ENCODE measurements around the gene RBMXL2. TPM values are rescaled to one million over a fixed set of nuclear protein-coding genes. Genes with fewer than 3 reads are reported as not detected.

RBMXL2 gene
- total RNA-seq, result 0.20 and 0.21 TPM in 2 replicates
- long read RNA-seq, result 0 reads

DNA sequence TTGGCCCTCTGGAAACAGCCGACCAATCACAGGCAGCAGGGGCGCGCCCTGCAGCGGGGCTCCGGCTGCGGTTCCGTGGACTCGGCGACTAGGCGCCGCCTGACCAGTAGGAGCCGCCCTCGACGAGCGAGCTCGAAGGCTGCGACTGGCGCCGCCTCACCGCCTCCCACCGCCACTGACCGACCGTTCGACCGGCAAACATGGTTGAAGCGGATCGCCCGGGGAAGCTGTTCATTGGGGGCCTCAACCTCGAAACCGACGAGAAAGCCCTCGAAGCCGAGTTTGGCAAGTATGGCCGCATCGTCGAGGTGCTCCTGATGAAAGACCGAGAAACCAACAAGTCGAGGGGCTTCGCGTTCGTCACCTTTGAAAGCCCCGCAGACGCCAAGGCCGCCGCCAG lies at the start of gene RBMXL2:
RBMXL2 (plus strand) TSS at position 78 of the 400 bp plus-strand sequence; CDS start at position 201, 123 bp downstream.
- H3K36me3 Mint-ChIP-seq (ENCODE audit: low read depth), result no peaks in the 10 kb centered on the region
- H3K9me3 Mint-ChIP-seq, result no peaks in the 10 kb centered on the region
- no peak for DNase-seq (ENCODE audit: low read depth, low spot score)
- H3K27me3 Mint-ChIP-seq (ENCODE audit: low read depth), result peaks cover 22% of the 10 kb centered on the region
- no peak within 1 kb of the TSS for H3K4me3 Mint-ChIP-seq
- no peak within 1 kb of the TSS for H3K27ac Mint-ChIP-seq (ENCODE audit: unreplicated experiment)
- no peaks in the 10 kb centered on the region for H3K4me1 Mint-ChIP-seq
- TF ChIP-seq, protein P1, sequence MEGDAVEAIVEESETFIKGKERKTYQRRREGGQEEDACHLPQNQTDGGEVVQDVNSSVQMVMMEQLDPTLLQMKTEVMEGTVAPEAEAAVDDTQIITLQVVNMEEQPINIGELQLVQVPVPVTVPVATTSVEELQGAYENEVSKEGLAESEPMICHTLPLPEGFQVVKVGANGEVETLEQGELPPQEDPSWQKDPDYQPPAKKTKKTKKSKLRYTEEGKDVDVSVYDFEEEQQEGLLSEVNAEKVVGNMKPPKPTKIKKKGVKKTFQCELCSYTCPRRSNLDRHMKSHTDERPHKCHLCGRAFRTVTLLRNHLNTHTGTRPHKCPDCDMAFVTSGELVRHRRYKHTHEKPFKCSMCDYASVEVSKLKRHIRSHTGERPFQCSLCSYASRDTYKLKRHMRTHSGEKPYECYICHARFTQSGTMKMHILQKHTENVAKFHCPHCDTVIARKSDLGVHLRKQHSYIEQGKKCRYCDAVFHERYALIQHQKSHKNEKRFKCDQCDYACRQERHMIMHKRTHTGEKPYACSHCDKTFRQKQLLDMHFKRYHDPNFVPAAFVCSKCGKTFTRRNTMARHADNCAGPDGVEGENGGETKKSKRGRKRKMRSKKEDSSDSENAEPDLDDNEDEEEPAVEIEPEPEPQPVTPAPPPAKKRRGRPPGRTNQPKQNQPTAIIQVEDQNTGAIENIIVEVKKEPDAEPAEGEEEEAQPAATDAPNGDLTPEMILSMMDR (conservative IDR thresholded peaks at IDR 0.05), result no peak

DNA sequence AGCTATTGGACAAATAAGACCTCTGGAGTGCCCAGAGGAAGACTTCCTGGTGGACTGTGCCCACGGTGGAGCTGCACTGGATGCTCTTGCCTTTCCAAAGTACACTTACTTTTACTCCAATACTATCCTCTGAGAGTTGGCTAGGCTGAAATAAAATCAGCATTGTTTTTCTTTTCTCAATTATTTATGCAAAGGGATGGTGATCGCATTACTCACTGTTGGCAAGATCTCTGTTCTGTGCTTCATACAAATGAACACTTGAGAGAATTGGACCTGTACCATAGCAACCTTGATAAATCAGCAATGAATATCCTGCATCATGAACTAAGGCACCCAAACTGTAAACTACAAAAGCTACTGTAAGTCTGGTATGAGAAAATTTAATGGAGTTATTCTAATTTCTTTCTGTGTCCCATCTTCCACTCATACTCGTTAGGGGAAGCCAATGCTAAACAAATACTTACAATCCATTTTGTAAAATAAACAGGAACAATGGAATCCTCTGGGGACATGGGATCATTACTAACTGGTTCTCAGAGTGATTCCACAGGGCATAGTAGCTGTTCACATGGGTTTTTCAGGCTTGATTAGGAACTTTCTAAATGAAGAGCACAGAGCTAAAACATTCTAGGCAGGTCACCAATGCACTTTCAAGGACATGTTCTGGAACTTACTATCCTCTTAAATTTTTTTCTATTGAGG lies 42.2 kb upstream of the RBMXL2 start:
- Mint-ChIP-seq H3K27ac (ENCODE audit: unreplicated experiment) (no peak overlapping the region), H3K4me3 (no peak overlapping the region), H3K27me3 (ENCODE audit: low read depth) (no peaks in the 10 kb centered on the region), H3K4me1 (no peaks in the 10 kb centered on the region), H3K36me3 (ENCODE audit: low read depth) (no peaks in the 10 kb centered on the region), H3K9me3 (no peaks in the 10 kb centered on the region)
- DNase-seq (ENCODE audit: low read depth, low spot score), result no peak
- TF ChIP-seq, protein P1 (conservative IDR thresholded peaks at IDR 0.05), result no peak

DNA sequence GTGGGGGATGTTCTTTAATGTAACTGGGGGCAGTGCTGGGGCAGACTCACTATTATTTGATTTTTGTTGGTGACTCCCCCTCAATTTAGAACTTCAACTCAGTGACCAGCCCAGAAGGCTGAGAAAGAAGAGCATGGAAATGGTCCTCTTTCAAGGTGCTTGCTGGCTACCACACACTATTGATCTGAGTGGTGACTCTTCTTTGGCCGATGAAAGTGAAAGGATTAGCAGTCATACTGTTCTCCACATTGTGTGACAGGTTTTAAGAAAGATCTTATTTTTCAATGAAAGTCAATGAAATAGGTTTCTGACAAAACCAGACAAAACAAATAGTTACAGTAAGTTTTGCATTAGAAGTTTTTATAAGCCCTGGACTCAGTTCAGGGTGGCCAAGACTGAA lies 38.6 kb upstream of the RBMXL2 start:
- no peaks in the 10 kb centered on the region for H3K27me3 Mint-ChIP-seq (ENCODE audit: low read depth)
- H3K27ac Mint-ChIP-seq (ENCODE audit: unreplicated experiment), result no peak overlapping the region
- TF ChIP-seq, protein P1 (conservative IDR thresholded peaks at IDR 0.05), result no peak
- no peak overlapping the region for H3K4me3 Mint-ChIP-seq
- H3K36me3 Mint-ChIP-seq (ENCODE audit: low read depth), result no peaks in the 10 kb centered on the region
- H3K4me1 Mint-ChIP-seq, result no peaks in the 10 kb centered on the region
- no peak for DNase-seq (ENCODE audit: low read depth, low spot score)
- H3K9me3 Mint-ChIP-seq, result no peaks in the 10 kb centered on the region

DNA sequence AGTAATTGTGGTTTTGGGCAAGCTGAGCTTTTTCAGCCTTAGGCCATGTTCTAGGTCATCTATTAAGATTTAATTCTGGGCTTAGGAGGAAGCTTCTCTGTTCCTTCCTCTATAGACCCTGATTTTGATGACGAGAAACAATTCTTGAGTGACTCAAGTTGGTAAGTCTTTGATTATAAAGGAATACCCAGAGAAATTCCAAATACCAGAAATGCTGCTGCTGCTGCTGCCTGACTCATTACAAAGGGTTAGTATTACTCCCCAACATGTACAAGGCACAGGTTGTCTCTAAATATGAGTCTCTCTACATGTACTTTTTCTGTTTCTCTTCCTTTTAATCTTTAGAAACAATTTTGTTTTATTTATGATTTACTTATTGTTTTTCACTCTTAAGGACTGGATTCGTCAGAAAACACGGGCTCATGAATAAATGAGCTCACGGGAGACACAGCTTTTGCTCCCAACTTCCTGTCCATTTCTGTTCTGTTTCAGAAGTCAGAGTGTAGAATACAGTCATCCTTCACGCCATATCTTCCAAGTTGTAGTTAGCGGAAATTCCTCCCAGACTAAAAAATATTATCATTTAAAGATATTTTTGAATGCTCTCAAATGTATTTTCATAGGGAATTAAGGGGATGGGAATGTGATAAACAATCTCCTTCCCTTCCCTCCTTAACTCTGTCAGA lies 31.8 kb upstream of the RBMXL2 start:
- TF ChIP-seq, protein P1 (conservative IDR thresholded peaks at IDR 0.05), result no peak

DNA sequence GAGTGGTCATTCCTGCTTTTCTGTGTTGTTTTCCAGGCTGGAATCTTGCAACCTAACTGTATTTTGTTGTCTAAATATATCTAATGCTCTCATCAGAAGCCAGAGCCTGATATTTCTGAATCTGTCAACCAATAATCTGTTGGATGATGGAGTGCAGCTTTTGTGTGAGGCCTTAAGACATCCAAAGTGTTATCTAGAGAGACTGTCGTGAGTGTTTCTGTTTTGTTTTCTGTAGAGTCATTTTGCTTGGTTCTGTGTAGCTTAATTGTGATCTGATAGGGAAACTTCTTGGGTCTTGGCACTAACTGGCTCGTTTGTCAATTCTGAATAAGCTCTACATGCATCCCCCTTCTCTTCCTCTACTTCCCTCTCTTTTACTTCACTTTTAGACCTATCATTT lies 31.2 kb upstream of the RBMXL2 start:
- H3K4me3 Mint-ChIP-seq, result no peak overlapping the region
- DNase-seq (ENCODE audit: low read depth, low spot score), result no peak
- H3K36me3 Mint-ChIP-seq (ENCODE audit: low read depth), result no peaks in the 10 kb centered on the region
- no peak overlapping the region for H3K27ac Mint-ChIP-seq (ENCODE audit: unreplicated experiment)
- H3K4me1 Mint-ChIP-seq, result no peaks in the 10 kb centered on the region
- H3K27me3 Mint-ChIP-seq (ENCODE audit: low read depth), result no peaks in the 10 kb centered on the region
- TF ChIP-seq, protein P1 (conservative IDR thresholded peaks at IDR 0.05), result no peak
- H3K9me3 Mint-ChIP-seq, result no peaks in the 10 kb centered on the region

More for the DNA sequence above, 31.8 kb upstream of the RBMXL2 start:
- H3K27me3 Mint-ChIP-seq (ENCODE audit: low read depth), result no peaks in the 10 kb centered on the region
- H3K27ac Mint-ChIP-seq (ENCODE audit: unreplicated experiment), result no peak overlapping the region
- H3K4me1 Mint-ChIP-seq, result no peaks in the 10 kb centered on the region
- no peak for DNase-seq (ENCODE audit: low read depth, low spot score)
- no peaks in the 10 kb centered on the region for H3K36me3 Mint-ChIP-seq (ENCODE audit: low read depth)
- H3K4me3 Mint-ChIP-seq, result no peak overlapping the region
- no peaks in the 10 kb centered on the region for H3K9me3 Mint-ChIP-seq
